GM23338 (cell line): Measurements from ENCODE around the gene BNIP3. TPM values are rescaled to one million over a fixed set of nuclear protein-coding genes. Genes with fewer than 3 reads are reported as not detected.

Experiments used
- ATAC-seq: fragments of 200-7000 bp; cut with Tn5 transposase; 3 replicates; pipeline ENCODE4 v1.9.1; 2020
- DNase-seq: peaks from one replicate; pipeline ENCODE4 v3.0.0-alpha.2; 2015; ENCODE audit warnings: low spot score
- H2AFZ ChIP-seq: fragments of 200-600 bp; sonication (generic); 2 replicates; pipeline ENCODE4 v1.8.0; 2016; ENCODE audit warnings: antibody characterized with exemption, mild to moderate bottlenecking, moderate library complexity
- H3F3A ChIP-seq: fragments of 200-600 bp; sonication (generic); replicated peaks from 2 replicates; pipeline ENCODE4 v1.8.0; 2017; ENCODE audit warnings: antibody characterized with exemption, mixed run types, low read depth
- H3K27ac ChIP-seq: fragments of 200-600 bp; sonication (generic); 2 replicates; pipeline ENCODE4 v1.6.1; 2016; ENCODE audit warnings: low read depth
- H3K27me3 ChIP-seq: fragments of 200-600 bp; sonication (generic); 2 replicates; pipeline ENCODE4 v1.8.0; 2016; ENCODE audit warnings: mild to moderate bottlenecking, mixed run types, moderate library complexity; ENCODE audit not compliant: insufficient read depth
- H3K36me3 ChIP-seq: fragments of 200-600 bp; sonication (generic); 2 replicates; pipeline ENCODE4 v1.8.0; 2016; ENCODE audit warnings: mild to moderate bottlenecking; ENCODE audit not compliant: insufficient read depth
- H3K4me1 ChIP-seq: fragments of 200-600 bp; sonication (generic); 2 replicates; pipeline ENCODE4 v1.8.0; 2016; ENCODE audit warnings: mild to moderate bottlenecking, moderate library complexity; ENCODE audit not compliant: insufficient read depth
- H3K4me2 ChIP-seq: fragments of 200-600 bp; sonication (generic); 2 replicates; pipeline ENCODE4 v1.7.1; 2017; ENCODE audit warnings: mixed run types
- H3K4me3 ChIP-seq: fragments of 200-600 bp; sonication (generic); 2 replicates; pipeline ENCODE4 v1.6.1; 2016; ENCODE audit warnings: mixed run types
- H3K79me2 ChIP-seq: fragments of 200-600 bp; sonication (generic); replicated peaks from 2 replicates; pipeline ENCODE4 v1.8.0; 2017; ENCODE audit warnings: mild to moderate bottlenecking; ENCODE audit not compliant: insufficient read depth
- H3K9me2 ChIP-seq: fragments of 200-600 bp; sonication (generic); 2 replicates; pipeline ENCODE4 v1.8.0; 2017; ENCODE audit not compliant: insufficient read depth
- H4K20me1 ChIP-seq: fragments of 200-600 bp; sonication (generic); replicated peaks from 2 replicates; pipeline ENCODE4 v1.8.0; 2017; ENCODE audit warnings: mild to moderate bottlenecking; ENCODE audit not compliant: insufficient read depth
- H3K27ac Mint-ChIP-seq: 2 replicates; pipeline ENCODE4 v1.8.0; 2020; ENCODE audit warnings: inconsistent platforms, mild to moderate bottlenecking, moderate library complexity, mixed read lengths
- H3K27me3 Mint-ChIP-seq: 3 replicates; pipeline ENCODE4 v1.8.0; 2022; ENCODE audit warnings: low read depth, mild to moderate bottlenecking, moderate library complexity, mixed read lengths, inconsistent platforms; ENCODE audit not compliant: insufficient read depth, poor library complexity
- H3K36me3 Mint-ChIP-seq: 3 replicates; pipeline ENCODE4 v1.8.0; 2021; ENCODE audit warnings: low read depth, mild to moderate bottlenecking, inconsistent platforms, moderate library complexity, mixed read lengths
- H3K4me1 Mint-ChIP-seq: 3 replicates; pipeline ENCODE4 v1.8.0; 2020; ENCODE audit warnings: mild to moderate bottlenecking, inconsistent platforms, mixed read lengths
- H3K4me3 Mint-ChIP-seq: 3 replicates; pipeline ENCODE4 v1.8.0; 2021; ENCODE audit warnings: moderate library complexity, mild to moderate bottlenecking, inconsistent platforms, mixed read lengths
- H3K9me3 Mint-ChIP-seq: 3 replicates; pipeline ENCODE4 v1.8.0; 2020; ENCODE audit warnings: moderate library complexity, mild to moderate bottlenecking, inconsistent platforms, mixed read lengths
- CREB1 ChIP-seq: fragments of 250-450 bp; sonication (Bioruptor Pico); IDR thresholded peaks from 2 replicates; pipeline ENCODE4 v1.5.0; 2020; ENCODE audit warnings: low read depth, mild to moderate bottlenecking, moderate library complexity
- EZH2phosphoT487 ChIP-seq: fragments of 200-600 bp; sonication (generic); IDR thresholded peaks from one replicate; pipeline ENCODE4 v1.8.1; 2018; ENCODE audit warnings: antibody characterized with exemption; ENCODE audit not compliant: unreplicated experiment
- JUNB ChIP-seq: IDR thresholded peaks from one replicate; pipeline ENCODE4 v1.6.1; 2016; ENCODE audit warnings: antibody characterized with exemption; ENCODE audit not compliant: unreplicated experiment
- NANOG ChIP-seq: IDR thresholded peaks from 2 replicates; pipeline ENCODE4 v1.6.1; 2016; ENCODE audit warnings: antibody characterized with exemption, borderline replicate concordance
- POLR2AphosphoS5 ChIP-seq: IDR thresholded peaks from 2 replicates; pipeline ENCODE4 v1.6.1; 2016; ENCODE audit warnings: antibody characterized with exemption, low read depth
- STAT1 ChIP-seq: IDR thresholded peaks from one replicate; pipeline ENCODE4 v1.6.1; 2016; ENCODE audit warnings: antibody characterized with exemption; ENCODE audit not compliant: unreplicated experiment
- ZNF114 ChIP-seq: fragments of 250-450 bp; sonication (Bioruptor Pico); IDR thresholded peaks from 2 replicates; pipeline ENCODE4 v1.5.0; 2020; ENCODE audit warnings: mild to moderate bottlenecking, moderate library complexity
- ZNF331 ChIP-seq: fragments of 250-450 bp; sonication (Bioruptor Pico); IDR thresholded peaks from 2 replicates; pipeline ENCODE4 v1.5.0; 2020; ENCODE audit warnings: low read depth, mild to moderate bottlenecking, moderate library complexity
- polyA plus RNA-seq: library from polyadenylated mRNA; unstranded; fragments of >200 nt; fragmentation: Nextera tagmentation; extraction: Ambion mirVana; gene quantifications from 2 replicates; pipeline ENCODE4 v1.2.1, GENCODE V29; 2016
- total RNA-seq: library from RNA; depleted of rRNA; stranded (reverse); fragments of >200 nt; shearing (Covaris generic); gene quantifications from 2 replicates; pipeline ENCODE4 v1.2.3, GENCODE V29; 2014
- TF ChIP-seq, protein P1 (sequence below): IDR thresholded peaks from one replicate; pipeline ENCODE4 v1.6.1; 2018; ENCODE audit warnings: antibody characterized with exemption; ENCODE audit not compliant: unreplicated experiment
- TF ChIP-seq, protein P2 (sequence below): fragments of 250-450 bp; sonication (Bioruptor Pico); IDR thresholded peaks from 2 replicates; pipeline ENCODE4 v1.5.0; 2020; ENCODE audit warnings: mild to moderate bottlenecking, moderate library complexity

BNIP3 gene
- total and polyA plus RNA-seq, 2 experiments from 2014 or later, result 46.3 to 75.0 TPM

DNA sequence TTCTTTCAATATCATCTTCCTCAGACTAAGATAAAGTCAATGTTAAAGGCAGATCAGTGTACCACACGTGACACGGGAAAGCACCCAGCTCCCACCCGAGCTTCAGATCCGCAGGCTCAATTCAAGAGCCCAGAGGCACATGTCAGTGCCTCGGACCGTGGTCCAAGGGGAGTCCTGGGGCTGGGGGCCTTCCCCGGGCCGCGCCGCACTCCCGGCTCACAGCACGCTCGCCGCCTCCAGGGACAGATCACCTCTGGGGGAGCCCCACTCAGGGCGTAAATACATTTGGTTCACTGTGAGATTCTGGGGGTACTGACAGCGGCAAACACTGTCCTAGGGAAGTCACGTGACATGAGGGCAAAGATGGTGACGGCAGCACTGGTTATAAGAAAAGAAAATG, 10.8 kb downstream of the BNIP3 start:
- no peak for TF ChIP-seq STAT1
- TF ChIP-seq, protein P1, sequence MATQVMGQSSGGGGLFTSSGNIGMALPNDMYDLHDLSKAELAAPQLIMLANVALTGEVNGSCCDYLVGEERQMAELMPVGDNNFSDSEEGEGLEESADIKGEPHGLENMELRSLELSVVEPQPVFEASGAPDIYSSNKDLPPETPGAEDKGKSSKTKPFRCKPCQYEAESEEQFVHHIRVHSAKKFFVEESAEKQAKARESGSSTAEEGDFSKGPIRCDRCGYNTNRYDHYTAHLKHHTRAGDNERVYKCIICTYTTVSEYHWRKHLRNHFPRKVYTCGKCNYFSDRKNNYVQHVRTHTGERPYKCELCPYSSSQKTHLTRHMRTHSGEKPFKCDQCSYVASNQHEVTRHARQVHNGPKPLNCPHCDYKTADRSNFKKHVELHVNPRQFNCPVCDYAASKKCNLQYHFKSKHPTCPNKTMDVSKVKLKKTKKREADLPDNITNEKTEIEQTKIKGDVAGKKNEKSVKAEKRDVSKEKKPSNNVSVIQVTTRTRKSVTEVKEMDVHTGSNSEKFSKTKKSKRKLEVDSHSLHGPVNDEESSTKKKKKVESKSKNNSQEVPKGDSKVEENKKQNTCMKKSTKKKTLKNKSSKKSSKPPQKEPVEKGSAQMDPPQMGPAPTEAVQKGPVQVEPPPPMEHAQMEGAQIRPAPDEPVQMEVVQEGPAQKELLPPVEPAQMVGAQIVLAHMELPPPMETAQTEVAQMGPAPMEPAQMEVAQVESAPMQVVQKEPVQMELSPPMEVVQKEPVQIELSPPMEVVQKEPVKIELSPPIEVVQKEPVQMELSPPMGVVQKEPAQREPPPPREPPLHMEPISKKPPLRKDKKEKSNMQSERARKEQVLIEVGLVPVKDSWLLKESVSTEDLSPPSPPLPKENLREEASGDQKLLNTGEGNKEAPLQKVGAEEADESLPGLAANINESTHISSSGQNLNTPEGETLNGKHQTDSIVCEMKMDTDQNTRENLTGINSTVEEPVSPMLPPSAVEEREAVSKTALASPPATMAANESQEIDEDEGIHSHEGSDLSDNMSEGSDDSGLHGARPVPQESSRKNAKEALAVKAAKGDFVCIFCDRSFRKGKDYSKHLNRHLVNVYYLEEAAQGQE, result no peak
- TF ChIP-seq CREB1 (CRISPR knock-in tag), result no peak
- Histone ChIP-seq H3K4me2 (no peak overlapping the region), H3K4me3 (no peak overlapping the region), H3K27me3 (no peaks in the 10 kb centered on the region), H2AFZ (no peak overlapping the region), H4K20me1 (peaks cover 14% of the 10 kb centered on the region), H3F3A (no peaks in the 10 kb centered on the region), H3K36me3 (peaks cover 9% of the 10 kb centered on the region; the same call in 1 of the 2 replicates), H3K4me1 (no peaks in the 10 kb centered on the region), H3K79me2 (peaks cover 26% of the 10 kb centered on the region), H3K9me2 (no peaks in the 10 kb centered on the region), H3K27ac (no peak overlapping the region)
- ATAC-seq (no peak), DNase-seq (no peak)
- H3K36me3 Mint-ChIP-seq, result peaks cover 39% of the 10 kb centered on the region
- H3K4me3 Mint-ChIP-seq, result no peak overlapping the region
- H3K27ac Mint-ChIP-seq, result 0 out of 2 replicates have a peak overlapping the region, but pooled peaks have one; percentile 25
- peaks cover 5% of the 10 kb centered on the region for H3K27me3 Mint-ChIP-seq
- peaks cover 5% of the 10 kb centered on the region; the same call in 1 of the 3 replicates for H3K4me1 Mint-ChIP-seq
- no peaks in the 10 kb centered on the region; the same call in 2 of the 3 replicates for H3K9me3 Mint-ChIP-seq

DNA sequence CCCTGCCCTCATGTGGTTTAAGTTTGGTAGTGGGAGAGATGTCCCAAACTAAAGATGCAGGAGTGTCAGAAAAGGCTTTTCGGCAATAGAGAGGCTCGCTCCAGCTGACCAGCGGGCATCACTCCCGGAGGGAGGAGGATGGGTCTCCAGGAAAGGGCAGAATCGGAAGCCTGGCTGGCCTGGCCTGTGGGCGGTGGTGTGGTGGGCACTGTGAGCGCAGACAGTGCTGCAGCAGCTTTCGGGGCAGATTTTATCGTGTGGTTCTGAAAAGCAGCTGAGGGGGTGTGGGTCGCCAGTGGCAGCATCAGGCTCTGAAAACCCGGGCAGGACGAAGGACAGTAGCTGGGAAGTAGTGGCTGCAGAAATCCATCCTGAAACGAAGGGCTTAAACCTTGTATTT, 12.8 kb downstream of the BNIP3 start:
- Histone ChIP-seq H3K4me2 (no peak overlapping the region), H3K9me2 (no peaks in the 10 kb centered on the region), H3K4me3 (no peak overlapping the region), H3K36me3 (peaks cover 9% of the 10 kb centered on the region; the same call in 1 of the 2 replicates), H3K4me1 (no peaks in the 10 kb centered on the region), H2AFZ (no peak overlapping the region), H3F3A (no peaks in the 10 kb centered on the region), H3K79me2 (peaks cover 8% of the 10 kb centered on the region; the same call in 1 of the 2 replicates), H3K27ac (no peak overlapping the region), H4K20me1 (no peaks in the 10 kb centered on the region; the same call in 1 of the 2 replicates), H3K27me3 (no peaks in the 10 kb centered on the region)
- peaks cover 4% of the 10 kb centered on the region; the same call in 2 of the 3 replicates for H3K4me1 Mint-ChIP-seq
- DNase-seq (no peak), ATAC-seq (no peak)
- no peak overlapping the region for H3K27ac Mint-ChIP-seq
- no peak overlapping the region for H3K4me3 Mint-ChIP-seq
- H3K9me3 Mint-ChIP-seq, result no peaks in the 10 kb centered on the region; the same call in 2 of the 3 replicates
- H3K27me3 Mint-ChIP-seq, result peaks cover 7% of the 10 kb centered on the region
- peaks cover 37% of the 10 kb centered on the region for H3K36me3 Mint-ChIP-seq
- TF ChIP-seq, protein P2, sequence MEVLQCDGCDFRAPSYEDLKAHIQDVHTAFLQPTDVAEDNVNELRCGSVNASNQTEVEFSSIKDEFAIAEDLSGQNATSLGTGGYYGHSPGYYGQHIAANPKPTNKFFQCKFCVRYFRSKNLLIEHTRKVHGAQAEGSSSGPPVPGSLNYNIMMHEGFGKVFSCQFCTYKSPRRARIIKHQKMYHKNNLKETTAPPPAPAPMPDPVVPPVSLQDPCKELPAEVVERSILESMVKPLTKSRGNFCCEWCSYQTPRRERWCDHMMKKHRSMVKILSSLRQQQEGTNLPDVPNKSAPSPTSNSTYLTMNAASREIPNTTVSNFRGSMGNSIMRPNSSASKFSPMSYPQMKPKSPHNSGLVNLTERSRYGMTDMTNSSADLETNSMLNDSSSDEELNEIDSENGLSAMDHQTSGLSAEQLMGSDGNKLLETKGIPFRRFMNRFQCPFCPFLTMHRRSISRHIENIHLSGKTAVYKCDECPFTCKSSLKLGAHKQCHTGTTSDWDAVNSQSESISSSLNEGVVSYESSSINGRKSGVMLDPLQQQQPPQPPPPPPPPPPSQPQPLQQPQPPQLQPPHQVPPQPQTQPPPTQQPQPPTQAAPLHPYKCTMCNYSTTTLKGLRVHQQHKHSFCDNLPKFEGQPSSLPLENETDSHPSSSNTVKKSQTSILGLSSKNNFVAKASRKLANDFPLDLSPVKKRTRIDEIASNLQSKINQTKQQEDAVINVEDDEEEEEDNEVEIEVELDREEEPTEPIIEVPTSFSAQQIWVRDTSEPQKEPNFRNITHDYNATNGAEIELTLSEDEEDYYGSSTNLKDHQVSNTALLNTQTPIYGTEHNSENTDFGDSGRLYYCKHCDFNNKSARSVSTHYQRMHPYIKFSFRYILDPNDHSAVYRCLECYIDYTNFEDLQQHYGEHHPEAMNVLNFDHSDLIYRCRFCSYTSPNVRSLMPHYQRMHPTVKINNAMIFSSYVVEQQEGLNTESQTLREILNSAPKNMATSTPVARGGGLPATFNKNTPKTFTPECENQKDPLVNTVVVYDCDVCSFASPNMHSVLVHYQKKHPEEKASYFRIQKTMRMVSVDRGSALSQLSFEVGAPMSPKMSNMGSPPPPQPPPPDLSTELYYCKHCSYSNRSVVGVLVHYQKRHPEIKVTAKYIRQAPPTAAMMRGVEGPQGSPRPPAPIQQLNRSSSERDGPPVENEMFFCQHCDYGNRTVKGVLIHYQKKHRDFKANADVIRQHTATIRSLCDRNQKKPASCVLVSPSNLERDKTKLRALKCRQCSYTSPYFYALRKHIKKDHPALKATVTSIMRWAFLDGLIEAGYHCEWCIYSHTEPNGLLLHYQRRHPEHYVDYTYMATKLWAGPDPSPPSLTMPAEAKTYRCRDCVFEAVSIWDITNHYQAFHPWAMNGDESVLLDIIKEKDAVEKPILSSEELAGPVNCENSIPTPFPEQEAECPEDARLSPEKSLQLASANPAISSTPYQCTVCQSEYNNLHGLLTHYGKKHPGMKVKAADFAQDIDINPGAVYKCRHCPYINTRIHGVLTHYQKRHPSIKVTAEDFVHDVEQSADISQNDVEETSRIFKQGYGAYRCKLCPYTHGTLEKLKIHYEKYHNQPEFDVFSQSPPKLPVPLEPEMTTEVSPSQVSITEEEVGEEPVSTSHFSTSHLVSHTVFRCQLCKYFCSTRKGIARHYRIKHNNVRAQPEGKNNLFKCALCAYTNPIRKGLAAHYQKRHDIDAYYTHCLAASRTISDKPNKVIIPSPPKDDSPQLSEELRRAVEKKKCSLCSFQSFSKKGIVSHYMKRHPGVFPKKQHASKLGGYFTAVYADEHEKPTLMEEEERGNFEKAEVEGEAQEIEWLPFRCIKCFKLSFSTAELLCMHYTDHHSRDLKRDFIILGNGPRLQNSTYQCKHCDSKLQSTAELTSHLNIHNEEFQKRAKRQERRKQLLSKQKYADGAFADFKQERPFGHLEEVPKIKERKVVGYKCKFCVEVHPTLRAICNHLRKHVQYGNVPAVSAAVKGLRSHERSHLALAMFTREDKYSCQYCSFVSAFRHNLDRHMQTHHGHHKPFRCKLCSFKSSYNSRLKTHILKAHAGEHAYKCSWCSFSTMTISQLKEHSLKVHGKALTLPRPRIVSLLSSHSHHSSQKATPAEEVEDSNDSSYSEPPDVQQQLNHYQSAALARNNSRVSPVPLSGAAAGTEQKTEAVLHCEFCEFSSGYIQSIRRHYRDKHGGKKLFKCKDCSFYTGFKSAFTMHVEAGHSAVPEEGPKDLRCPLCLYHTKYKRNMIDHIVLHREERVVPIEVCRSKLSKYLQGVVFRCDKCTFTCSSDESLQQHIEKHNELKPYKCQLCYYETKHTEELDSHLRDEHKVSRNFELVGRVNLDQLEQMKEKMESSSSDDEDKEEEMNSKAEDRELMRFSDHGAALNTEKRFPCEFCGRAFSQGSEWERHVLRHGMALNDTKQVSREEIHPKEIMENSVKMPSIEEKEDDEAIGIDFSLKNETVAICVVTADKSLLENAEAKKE, result no peak
- TF ChIP-seq EZH2phosphoT487, result no peak
- no peak for TF ChIP-seq JUNB
- TF ChIP-seq ZNF114, result no peak
- TF ChIP-seq POLR2AphosphoS5, result no peak
- TF ChIP-seq ZNF331 (CRISPR knock-in tag), result no peak
- no peak for TF ChIP-seq NANOG
